OCI-LY7 (cell line): ENCODE results near the gene COMP. TPM values are rescaled to one million over a fixed set of nuclear protein-coding genes. Genes with fewer than 3 reads are reported as not detected.

Experiments used
- BruUV-seq: library from RNA; stranded (reverse); fragments of 400-500 nt; replicated peaks from 2 replicates; lab custom pipeline; 2021; lab: Mats Ljungman, UMichigan
- CTCF ChIA-PET: fragments of 300-600 bp; sonication (Branson Sonifier 250); formaldehyde crosslinking; loops from one replicate; lab custom pipeline; 2022; ENCODE audit warnings: antibody characterized with exemption; ENCODE audit not compliant: unreplicated experiment; lab: Charles Lee
- POLR2A ChIA-PET: fragments of 300-600 bp; sonication (Branson Sonifier 250); formaldehyde crosslinking; loops from one replicate; lab custom pipeline; 2022; ENCODE audit warnings: antibody characterized with exemption; lab: Charles Lee
- DNase-seq: peaks from one replicate; pipeline ENCODE4 v3.0.0-alpha.2; 2015; ENCODE audit warnings: low spot score
- H2AFZ ChIP-seq: fragments of 200-600 bp; sonication (generic), shearing (Covaris generic); 2 replicates; pipeline ENCODE4 v1.6.1; 2014; ENCODE audit warnings: mild to moderate bottlenecking, antibody characterized with exemption, low read length, moderate library complexity
- H3K27ac ChIP-seq: fragments of 200-600 bp; sonication (generic); 2 replicates; pipeline ENCODE4 v1.5.1; 2014; ENCODE audit warnings: mixed run types, low read depth, mild to moderate bottlenecking, moderate library complexity, low read length, inconsistent platforms; ENCODE audit not compliant: poor library complexity, severe bottlenecking
- H3K36me3 ChIP-seq: fragments of 200-600 bp; sonication (generic); 2 replicates; pipeline ENCODE4 v1.6.1; 2014; ENCODE audit warnings: mild to moderate bottlenecking, antibody characterized with exemption, low read length, moderate library complexity, mixed read lengths; ENCODE audit not compliant: insufficient read depth
- H3K4me1 ChIP-seq: fragments of 200-600 bp; sonication (generic); 2 replicates; pipeline ENCODE4 v1.5.1; 2014; ENCODE audit warnings: mild to moderate bottlenecking, low read length; ENCODE audit not compliant: insufficient read depth, poor library complexity, severe bottlenecking
- H3K4me2 ChIP-seq: fragments of 200-600 bp; sonication (generic); 2 replicates; pipeline ENCODE4 v1.6.1; 2014; ENCODE audit warnings: mild to moderate bottlenecking, low read length
- H3K4me3 ChIP-seq: fragments of 200-600 bp; sonication (generic); 2 replicates; pipeline ENCODE4 v1.5.1; 2014; ENCODE audit warnings: mild to moderate bottlenecking, low read depth, low read length; ENCODE audit not compliant: poor library complexity, severe bottlenecking
- H3K79me2 ChIP-seq: fragments of 200-600 bp; sonication (generic); 2 replicates; pipeline ENCODE4 v1.6.1; 2016; ENCODE audit warnings: low read depth, mild to moderate bottlenecking, low read length, moderate library complexity, mixed read lengths; ENCODE audit not compliant: insufficient read depth
- H3K9me2 ChIP-seq: fragments of 200-600 bp; sonication (generic); 2 replicates; pipeline ENCODE4 v1.6.1; 2016; ENCODE audit warnings: mild to moderate bottlenecking, low read length, mixed read lengths; ENCODE audit not compliant: insufficient read depth
- H3K9me3 ChIP-seq: fragments of 200-600 bp; sonication (generic); 2 replicates; pipeline ENCODE4 v1.6.1; 2014; ENCODE audit warnings: mild to moderate bottlenecking, mixed run types, low read length, mixed read lengths
- H4K20me1 ChIP-seq: fragments of 200-600 bp; sonication (generic); 2 replicates; pipeline ENCODE4 v1.6.1; 2014; ENCODE audit warnings: mild to moderate bottlenecking, antibody characterized with exemption, low read length, moderate library complexity, mixed read lengths; ENCODE audit not compliant: insufficient read depth
- EZH2phosphoT487 ChIP-seq: fragments of 200-600 bp; sonication (generic); IDR thresholded peaks from 2 replicates; pipeline ENCODE4 v1.6.1; 2018; ENCODE audit warnings: low read depth, borderline replicate concordance, mild to moderate bottlenecking, mixed run types, antibody characterized with exemption, low read length, moderate library complexity, mixed read lengths
- intact Hi-C: fragments of 100-400 bp; cut with micrococcal nuclease; formaldehyde crosslinking; loops from one replicate; pipeline ENCODE4 v1.10.0; 2022; ENCODE audit not compliant: unreplicated experiment
- total RNA-seq, 2 experiments: library from RNA; depleted of rRNA in 1 of 2; stranded (reverse); fragments of >200 nt in 1 of 2; shearing (Covaris generic) in 1 of 2; gene quantifications; 2 replicates each; pipeline ENCODE4 v1.2.3, GENCODE V29; 2014 to 2022
- TF ChIP-seq, protein P1 (sequence below): fragments of 200-600 bp; sonication (generic); conservative IDR thresholded peaks from 2 replicates; pipeline ENCODE4 v1.5.1; 2014; ENCODE audit warnings: mild to moderate bottlenecking, antibody characterized with exemption, low read length, moderate library complexity, mixed read lengths

Gene COMP
- total RNA-seq, 2 experiments from 2014 or later, result not detected

DNA sequence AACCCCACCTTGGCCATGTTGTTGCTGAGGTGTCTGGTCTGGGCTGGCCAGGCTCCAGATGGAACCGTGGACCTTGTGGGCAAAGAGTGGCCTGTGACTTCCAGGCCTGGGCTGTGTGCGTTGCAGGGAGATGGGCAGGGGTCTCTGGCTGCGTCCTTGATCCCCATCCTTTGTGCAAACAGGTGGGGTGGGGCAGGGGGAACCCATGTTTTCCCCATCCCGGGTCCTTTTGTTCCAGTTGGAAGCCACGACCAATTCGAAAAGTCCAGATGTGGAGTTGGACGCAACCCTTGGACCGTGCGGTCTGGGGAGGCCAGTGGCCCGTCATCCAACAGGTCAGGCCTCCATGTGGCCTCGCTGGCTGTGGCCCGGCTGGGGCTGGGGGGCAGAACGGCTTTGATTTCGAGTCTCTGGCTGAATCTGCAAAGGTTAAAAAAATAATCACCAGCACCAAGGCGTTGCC, 13.1 kb upstream of the COMP start:
- no peak for TF ChIP-seq EZH2phosphoT487
- Histone ChIP-seq H4K20me1 (no peaks in the 10 kb centered on the region), H3K4me3 (no peak overlapping the region), H3K4me2 (no peak overlapping the region), H3K4me1 (peaks cover 2% of the 10 kb centered on the region), H3K9me2 (no peaks in the 10 kb centered on the region), H3K36me3 (no peaks in the 10 kb centered on the region), H3K79me2 (no peaks in the 10 kb centered on the region), H2AFZ (no peak overlapping the region), H3K9me3 (no peaks in the 10 kb centered on the region), H3K27ac (no peak overlapping the region)
- ChIA-PET CTCF (no interaction called here), POLR2A (no interaction called here)
- intact Hi-C loops, result no loop called here
- no TSS peak for BruUV-seq
- no peak for DNase-seq

DNA sequence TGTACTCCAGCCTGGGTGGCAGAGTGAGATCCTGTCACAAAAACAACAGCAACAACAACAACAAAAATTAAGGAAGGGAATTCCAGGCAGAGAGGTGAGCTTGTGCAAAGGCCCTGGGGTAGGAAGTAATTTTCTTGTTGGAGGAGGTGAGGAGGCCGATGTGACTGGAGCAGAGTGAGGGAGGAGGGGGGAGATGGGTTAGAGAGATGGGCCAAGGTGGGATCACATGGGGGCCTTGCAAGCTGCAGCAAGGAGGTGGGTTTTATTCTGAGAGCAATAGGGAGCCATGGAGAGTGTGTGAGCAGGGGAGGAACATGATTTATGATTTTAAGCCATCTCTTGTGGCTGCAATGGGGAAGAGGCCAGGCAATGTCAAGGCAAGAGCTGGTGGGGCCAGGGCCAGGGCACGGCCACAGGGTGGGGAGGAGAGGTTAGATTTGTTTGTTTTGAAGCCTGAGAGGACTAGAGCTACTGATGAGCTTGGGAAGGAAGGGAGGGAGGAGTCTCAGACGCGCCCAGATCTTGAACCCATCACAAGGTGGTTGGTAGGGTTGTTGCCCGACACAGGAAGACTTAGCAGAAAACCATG, 12.5 kb upstream of the COMP start:
- no peak for DNase-seq
- intact Hi-C loops, result no loop called here
- no TSS peak for BruUV-seq
- ChIA-PET CTCF (no interaction called here), POLR2A (no interaction called here)
- Histone ChIP-seq H3K4me1 (peaks cover 2% of the 10 kb centered on the region), H4K20me1 (no peaks in the 10 kb centered on the region), H3K9me3 (no peaks in the 10 kb centered on the region), H3K27ac (no peak overlapping the region), H3K36me3 (no peaks in the 10 kb centered on the region), H3K4me3 (no peak overlapping the region), H3K4me2 (no peak overlapping the region), H2AFZ (no peak overlapping the region), H3K79me2 (no peaks in the 10 kb centered on the region), H3K9me2 (no peaks in the 10 kb centered on the region)
- TF ChIP-seq EZH2phosphoT487, result no peak
- TF ChIP-seq, protein P1, sequence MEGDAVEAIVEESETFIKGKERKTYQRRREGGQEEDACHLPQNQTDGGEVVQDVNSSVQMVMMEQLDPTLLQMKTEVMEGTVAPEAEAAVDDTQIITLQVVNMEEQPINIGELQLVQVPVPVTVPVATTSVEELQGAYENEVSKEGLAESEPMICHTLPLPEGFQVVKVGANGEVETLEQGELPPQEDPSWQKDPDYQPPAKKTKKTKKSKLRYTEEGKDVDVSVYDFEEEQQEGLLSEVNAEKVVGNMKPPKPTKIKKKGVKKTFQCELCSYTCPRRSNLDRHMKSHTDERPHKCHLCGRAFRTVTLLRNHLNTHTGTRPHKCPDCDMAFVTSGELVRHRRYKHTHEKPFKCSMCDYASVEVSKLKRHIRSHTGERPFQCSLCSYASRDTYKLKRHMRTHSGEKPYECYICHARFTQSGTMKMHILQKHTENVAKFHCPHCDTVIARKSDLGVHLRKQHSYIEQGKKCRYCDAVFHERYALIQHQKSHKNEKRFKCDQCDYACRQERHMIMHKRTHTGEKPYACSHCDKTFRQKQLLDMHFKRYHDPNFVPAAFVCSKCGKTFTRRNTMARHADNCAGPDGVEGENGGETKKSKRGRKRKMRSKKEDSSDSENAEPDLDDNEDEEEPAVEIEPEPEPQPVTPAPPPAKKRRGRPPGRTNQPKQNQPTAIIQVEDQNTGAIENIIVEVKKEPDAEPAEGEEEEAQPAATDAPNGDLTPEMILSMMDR, result no peak

DNA sequence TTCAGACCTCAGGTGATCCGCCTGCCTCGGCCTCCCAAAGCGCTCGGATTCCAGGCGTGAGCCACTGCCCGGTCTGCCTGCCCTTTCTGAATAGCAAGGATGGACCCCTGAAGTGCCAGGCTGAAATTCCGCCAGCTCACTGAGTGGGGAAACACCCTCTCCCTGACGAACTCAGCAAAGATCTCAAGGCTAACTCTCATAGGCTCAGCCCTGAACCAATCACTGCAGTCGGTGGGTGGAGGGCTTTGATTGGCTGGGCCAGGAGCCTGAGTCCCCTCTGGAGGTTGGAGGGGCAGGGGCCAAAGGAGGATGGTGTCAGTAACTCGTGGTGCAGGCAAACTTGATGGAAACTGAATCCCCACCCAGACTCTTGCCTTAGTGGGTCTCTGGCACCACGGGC, 11.2 kb upstream of the COMP start:
- TF ChIP-seq, protein P1, result no peak
- intact Hi-C loops, result no loop called here
- POLR2A ChIA-PET, result no interaction called here
- CTCF ChIA-PET, result no interaction called here
- H3K4me1 ChIP-seq, result peaks cover 2% of the 10 kb centered on the region
- peak; percentile 22 for DNase-seq
- BruUV-seq, result no TSS peak
- no peaks in the 10 kb centered on the region for H3K9me2 ChIP-seq
- no peak overlapping the region for H3K27ac ChIP-seq
- no peak overlapping the region for H3K4me3 ChIP-seq
- no peaks in the 10 kb centered on the region for H4K20me1 ChIP-seq
- H3K36me3 ChIP-seq, result no peaks in the 10 kb centered on the region
- no peak overlapping the region for H2AFZ ChIP-seq
- no peaks in the 10 kb centered on the region for H3K9me3 ChIP-seq
- no peaks in the 10 kb centered on the region for H3K79me2 ChIP-seq
- H3K4me2 ChIP-seq, result no peak overlapping the region
